SHP77 (cell line): ENCODE results near the gene POF1B.

Experiments
- DNase-seq, 2 experiments: peaks; one replicate each; lab custom pipeline; 2025; lab: John Stamatoyannopoulos, UW

Gene POF1B

GRCh38 chrX:85243761-85244449 lies 135.6 kb downstream of the POF1B start, which contains the start of the genes SATL1 and ZNF711:
TSS of gene SATL1 (minus strand) at chrX:85243779. CDS start at chrX:85108968, 134,811 bp downstream.
TSS of gene ZNF711 (plus strand) at chrX:85243991. CDS start at chrX:85247573, 3,582 bp downstream.
- DNase-seq: peak; percentile 80

DNA sequence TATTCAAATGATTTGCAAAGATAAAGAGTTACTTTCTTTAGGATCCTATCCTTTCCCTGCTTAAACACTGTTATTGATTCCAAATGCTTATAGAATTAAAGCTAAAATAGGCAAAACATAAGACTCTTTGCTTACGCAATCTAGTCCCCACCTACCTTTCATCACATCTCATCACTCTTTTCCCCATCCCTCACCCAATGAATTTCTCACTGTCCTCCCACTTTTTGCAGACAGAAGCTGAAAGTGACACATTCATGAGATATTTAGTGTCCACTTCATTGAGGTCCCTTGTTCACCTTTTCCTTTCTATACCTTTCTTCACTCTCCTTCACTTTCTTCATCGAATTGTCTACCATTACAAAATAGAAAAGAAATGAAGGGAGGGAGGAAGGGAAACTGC lies 136.3 kb downstream of the POF1B start:
- DNase-seq: no peak
